Uterus (tissue), 2 donors: Measurements from ENCODE around the gene SIM2.

Experiments used
- CTCF ChIP-seq, 4 experiments: fragments of 200-600 bp in 2 of 4; fragments of 450-650 bp in 2 of 4; sonication (generic) in 2 of 4; IDR thresholded peaks; one replicate each; pipeline ENCODE4 v1.5.1; 2016 to 2019; ENCODE audit warnings: antibody characterized with exemption in 4 of 4, mild to moderate bottlenecking in 2 of 4, moderate library complexity in 1 of 4
- POLR2A ChIP-seq, 2 donors: fragments of 450-650 bp; IDR thresholded peaks; one replicate each; pipeline ENCODE4 v1.6.1; 2016; ENCODE audit warnings: antibody characterized with exemption in 2 of 2, mild to moderate bottlenecking in 1 of 2, moderate library complexity in 1 of 2

- no peak for TF ChIP-seq POLR2A (IDR thresholded peaks at IDR 0.05)
- TF ChIP-seq CTCF (IDR thresholded peaks at IDR 0.05), result no peak
Measured at GRCh38 chr21:36668713-36669112, 30.2 kb upstream of the SIM2 start.
